ENCODE data around the gene RAMP3. TPM values are rescaled to one million over a fixed set of nuclear protein-coding genes. Genes with fewer than 3 reads are reported as not detected.

The RAMP3 gene
- total and polyA plus RNA-seq, 9 of the 15 experiments (the other 6 are each of a cell fraction or from before 2014, with no cell fraction given) = not detected

GRCh38 chr7:45181286-45181960, 23.8 kb downstream of the RAMP3 start:
- peaks cover 3 to 66% of the 10 kb centered on the region in 2 experiments; a peak in 4 of 5 replicates for H3K27me3 ChIP-seq (ENCODE audit: control insufficient read depth in 2 of 2, insufficient read depth in 2 of 2, low read length in 2 of 2)
- H3K9me1 ChIP-seq (ENCODE audit: control insufficient read depth, insufficient read depth, low read length) = peaks cover 4% of the 10 kb centered on the region
- ChIA-PET CTCF (ENCODE audit: low intra/inter-chr PET ratio) (no interaction called here), POLR2A (interaction anchor here (0.5 kb wide), 1 partner anchor 339 kb away, joined by 4 read pairs; no protein-coding TSS in a partner anchor)
- TF ChIP-seq TEAD1 (CRISPR knock-in tag; IDR thresholded peaks at IDR 0.05) (no peak), JUN (IDR thresholded peaks at IDR 0.05; ENCODE audit: borderline replicate concordance, low read depth, low read length) (no peak), JUN (CRISPR knock-in tag; IDR thresholded peaks at IDR 0.05; ENCODE audit: borderline replicate concordance) (no peak), CEBPB (tag; IDR thresholded peaks at IDR 0.05) (no peak), ELK3 (CRISPR knock-in tag; IDR thresholded peaks at IDR 0.05) (no peak), NELFE (IDR thresholded peaks at IDR 0.05; ENCODE audit: insufficient read depth, insufficient read length) (no peak), CHAMP1 (IDR thresholded peaks at IDR 0.05) (no peak), ZNF146 (CRISPR knock-in tag; IDR thresholded peaks at IDR 0.05; ENCODE audit: unreplicated experiment) (no peak), ZNF778 (CRISPR knock-in tag; IDR thresholded peaks at IDR 0.05) (no peak)
- no peak overlapping the region for H3K9ac ChIP-seq (ENCODE audit: insufficient read depth in 1 of 2, low read depth in 2 of 2, low read length in 2 of 2)
- H3K4me1 ChIP-seq (replicated peaks in 1 of 2; ENCODE audit: control insufficient read depth in 2 of 2, insufficient read depth in 2 of 2, low read length in 2 of 2) = 0 out of 5 replicates have a peak, but pooled peaks cover 0 to 2% of the 10 kb centered on the region in 2 experiments
- peaks cover 5% of the 10 kb centered on the region; the same call in 1 of the 2 replicates for H4K20me1 ChIP-seq (replicated peaks; ENCODE audit: control insufficient read depth, insufficient read depth, low read length)
- H3K27ac ChIP-seq (ENCODE audit: extremely low read depth, low read depth, low read length) = no peak overlapping the region
- BruUV-seq (replicated peaks) = no TSS peak
- ATAC-seq (no peak), FAIRE-seq (no peak), DNase-seq (ENCODE audit: extremely low read depth in 1 of 4, low spot score in 3 of 4) (no peak)
- H3K4me2 ChIP-seq (ENCODE audit: insufficient read depth, low read length) = no peak overlapping the region
- 1% methylated on average over 7 of the region's 7 CpGs for WGBS (ENCODE audit: insufficient coverage, low coverage, missing lambda C conversion rate)
- in situ Hi-C loops (cut with MboI) (no loop called here), intact Hi-C loops (cut with micrococcal nuclease) (no loop called here)
- no peaks in the 10 kb centered on the region for H3K36me3 ChIP-seq (ENCODE audit: control insufficient read depth, insufficient read depth, low read length)
- no peak overlapping the region for H3K4me3 ChIP-seq
- H2AFZ ChIP-seq (ENCODE audit: low read depth, low read length) = no peak overlapping the region
- H3K79me2 ChIP-seq (ENCODE audit: control insufficient read depth, insufficient read depth, low read length) = no peaks in the 10 kb centered on the region
- no peaks in the 10 kb centered on the region for H3K9me3 ChIP-seq (replicated peaks; ENCODE audit: control insufficient read depth, insufficient read depth, low read depth, low read length)
